A549 (cell line): ENCODE results near the gene BMP7. TPM values are rescaled to one million over a fixed set of nuclear protein-coding genes. Genes with fewer than 3 reads are reported as not detected.
A peak's percentile ranks its signal among the peaks of the same experiment; 100 is the strongest.

Experiments
- ATAC-seq, 2 experiments: fragments of 200-7000 bp in 1 of 2; fragments of >200 bp in 1 of 2; cut with Nextera tagmentation in 1 of 2; cut with Tn5 transposase in 1 of 2; 3 replicates each; pipeline versions ENCODE4 v1.8.0 to v1.9.1; 2018 to 2020; ENCODE audit warnings: mild to moderate bottlenecking in 1 of 2, moderate library complexity in 1 of 2
- CTCF ChIA-PET: fragments of 300-600 bp; sonication (Branson Sonifier 250); formaldehyde crosslinking; extraction: SDS; loops from one replicate; lab custom pipeline; 2021; ENCODE audit warnings: antibody characterized with exemption, inconsistent platforms; lab: Yijun Ruan, JAX
- POLR2A ChIA-PET: fragments of 350-600 bp; formaldehyde crosslinking; extraction: SDS; loops from one replicate; lab custom pipeline; 2021; ENCODE audit warnings: antibody characterized with exemption, inconsistent platforms; lab: Yijun Ruan, JAX
- DNase-seq, 2 experiments: peaks; one replicate each; pipeline versions ENCODE4 v3.0.0 to v3.0.0-alpha.2; 2011 to 2016; ENCODE audit warnings: low read depth in 1 of 2, low spot score in 1 of 2
- FAIRE-seq: peaks from 2 replicates; lab custom pipeline; 2011; peaks lifted over from hg19 to GRCh38; lab: Jason Lieb, UNC
- H3K27ac ChIP-seq, 2 experiments: fragments of >200 bp; sonication (Bioruptor Twin); formaldehyde crosslinking; 3 replicates each; pipeline ENCODE4 v1.5.1; 2016 to 2017
- H3K4me1 ChIP-seq: fragments of >200 bp; sonication (Bioruptor Twin); formaldehyde crosslinking; 3 replicates; pipeline ENCODE4 v1.6.1; 2016
- H3K4me2 ChIP-seq: fragments of >200 bp; sonication (Bioruptor Twin); formaldehyde crosslinking; 3 replicates; pipeline ENCODE4 v1.6.1; 2016
- H3K4me3 ChIP-seq: fragments of >200 bp; sonication (Bioruptor Twin); formaldehyde crosslinking; 3 replicates; pipeline ENCODE4 v1.5.1; 2016
- H3K9me3 ChIP-seq: fragments of >200 bp; sonication (Bioruptor Twin); formaldehyde crosslinking; 3 replicates; pipeline ENCODE4 v1.6.1; 2016
- ATOH8 ChIP-seq: fragments of 250-450 bp; sonication (Bioruptor Pico); IDR thresholded peaks from 2 replicates; pipeline ENCODE4 v1.5.0; 2020; ENCODE audit warnings: low read depth, mild to moderate bottlenecking, moderate library complexity
- BCL3 ChIP-seq: fragments of >200 bp; sonication (Bioruptor Twin); formaldehyde crosslinking; IDR thresholded peaks from 3 replicates; pipeline ENCODE4 v1.6.1; 2016
- BHLHE40 ChIP-seq: IDR thresholded peaks from 2 replicates; pipeline ENCODE4 v1.6.1; 2012; ENCODE audit warnings: low read depth, low read length, inconsistent platforms
- CBX8 ChIP-seq: fragments of 200-600 bp; sonication (generic); IDR thresholded peaks from 2 replicates; pipeline ENCODE4 v1.6.1; 2016
- CEBPB ChIP-seq, 2 experiments: fragments of >200 bp in 1 of 2; sonication (Bioruptor Twin) in 1 of 2; formaldehyde crosslinking in 1 of 2; IDR thresholded peaks; 2 replicates each; pipeline ENCODE4 v1.6.1; 2012 to 2016
- E2F6 ChIP-seq: IDR thresholded peaks from 2 replicates; pipeline ENCODE4 v1.6.1; 2012; ENCODE audit warnings: low read depth, borderline replicate concordance
- ELK1 ChIP-seq: fragments of 150-350 bp; IDR thresholded peaks from 2 replicates; pipeline ENCODE4 v1.6.1; 2014; ENCODE audit warnings: low read depth, mild to moderate bottlenecking, low read length
- ESRRA ChIP-seq: fragments of 150-350 bp; IDR thresholded peaks from 2 replicates; pipeline ENCODE4 v1.6.1; 2014; ENCODE audit warnings: mild to moderate bottlenecking, low read length, borderline replicate concordance
- FOXS1 ChIP-seq: fragments of 250-450 bp; sonication (Bioruptor Pico); IDR thresholded peaks from 2 replicates; pipeline ENCODE4 v1.5.0; 2020; ENCODE audit warnings: mild to moderate bottlenecking, moderate library complexity
- GATA3 ChIP-seq: IDR thresholded peaks from 2 replicates; pipeline ENCODE4 v1.6.1; 2012; ENCODE audit warnings: borderline replicate concordance
- HOXA7 ChIP-seq: fragments of 250-450 bp; sonication (Bioruptor Pico); IDR thresholded peaks from 2 replicates; pipeline ENCODE4 v1.5.0; 2020; ENCODE audit warnings: mild to moderate bottlenecking, moderate library complexity
- HOXB13 ChIP-seq: fragments of 250-450 bp; sonication (Bioruptor Pico); IDR thresholded peaks from 2 replicates; pipeline ENCODE4 v1.5.0; 2020; ENCODE audit warnings: low read depth, mild to moderate bottlenecking, moderate library complexity
- HOXB5 ChIP-seq: fragments of 250-450 bp; sonication (Bioruptor Pico); IDR thresholded peaks from 2 replicates; pipeline ENCODE4 v1.5.0; 2020; ENCODE audit warnings: mild to moderate bottlenecking, moderate library complexity
- JUNB ChIP-seq: fragments of >200 bp; sonication (Bioruptor Twin); formaldehyde crosslinking; IDR thresholded peaks from 2 replicates; pipeline ENCODE4 v1.6.1; 2016
- KDM5A ChIP-seq: fragments of 200-600 bp; sonication (generic); IDR thresholded peaks from 2 replicates; pipeline ENCODE4 v1.6.1; 2016; ENCODE audit warnings: antibody characterized with exemption, mild to moderate bottlenecking
- MYC ChIP-seq: IDR thresholded peaks from 2 replicates; pipeline ENCODE4 v1.6.1; 2012; ENCODE audit warnings: mild to moderate bottlenecking, inconsistent platforms, low read length, improper control_type of control experiment, borderline replicate concordance
- NFE2L2 ChIP-seq: fragments of 150-350 bp; conservative IDR thresholded peaks from 2 replicates; pipeline ENCODE4 v1.6.1; 2014; ENCODE audit warnings: low read length
- NPAS2 ChIP-seq: fragments of 250-450 bp; sonication (Bioruptor Pico); IDR thresholded peaks from 2 replicates; pipeline ENCODE4 v1.8.0; 2022; ENCODE audit warnings: mild to moderate bottlenecking, moderate library complexity, borderline replicate concordance
- NR3C1 ChIP-seq: fragments of >200 bp; sonication (Bioruptor Twin); formaldehyde crosslinking; IDR thresholded peaks from 3 replicates; pipeline ENCODE4 v1.6.1; 2017
- PHF8 ChIP-seq: fragments of 200-600 bp; sonication (generic); IDR thresholded peaks from 2 replicates; pipeline ENCODE4 v1.6.1; 2016; ENCODE audit warnings: low read depth, mild to moderate bottlenecking, antibody characterized with exemption, moderate library complexity, borderline replicate concordance
- RCOR1 ChIP-seq: fragments of 150-350 bp; IDR thresholded peaks from 2 replicates; pipeline ENCODE4 v1.6.1; 2014; ENCODE audit warnings: antibody characterized with exemption, low read length, low read depth
- REST ChIP-seq: fragments of 200-600 bp; sonication (generic); IDR thresholded peaks from 2 replicates; pipeline ENCODE4 v1.6.1; 2016; ENCODE audit warnings: antibody characterized with exemption, mild to moderate bottlenecking, moderate library complexity
- TFCP2L1 ChIP-seq: fragments of 250-450 bp; sonication (Bioruptor Pico); IDR thresholded peaks from 2 replicates; pipeline ENCODE4 v1.5.0; 2021; ENCODE audit warnings: mild to moderate bottlenecking
- WGBS: methylation state at CpG from one replicate; pipeline ENCODE4 v1.1.6; 2017; ENCODE audit errors: missing lambda C conversion rate; 5-methylcytosine and 5-hydroxymethylcytosine counted together
- polyA plus RNA-seq, 4 experiments: library from polyadenylated mRNA; depleted of rRNA in 3 of 4; stranded (reverse); fragments of >200 nt; fragmentation: RNase III in 1 of 4; extraction: RNeasy Plus Mini Kit Qiagen cat#74134 plus additional on column Dnase treatment in 1 of 4; gene quantifications; 2 replicates in 3 of 4; 3 replicates in 1 of 4; pipeline ENCODE4 v1.2.3, GENCODE V29; 2011 to 2017

Gene BMP7
- polyA plus RNA-seq, 2 of the 4 experiments (the other 2 are of a cell fraction): 0.08 to 0.22 TPM

GRCh38 chr20:57181639-57182038, 84.8 kb downstream of the BMP7 start:
- no peak for TF ChIP-seq REST
- no peak for TF ChIP-seq E2F6
- TF ChIP-seq PHF8: no peak
- no peak for TF ChIP-seq HOXB5
- no peak for TF ChIP-seq ELK1
- TF ChIP-seq BCL3: no peak
- no peak for TF ChIP-seq NFE2L2
- no peak for TF ChIP-seq ATOH8 (CRISPR knock-in tag)
- TF ChIP-seq TFCP2L1 (CRISPR knock-in tag): no peak
- no peak for TF ChIP-seq MYC
- no peak for TF ChIP-seq RCOR1
- TF ChIP-seq GATA3: no peak
- TF ChIP-seq ESRRA: no peak
- no peak for TF ChIP-seq CBX8
- no peak for TF ChIP-seq HOXA7 (CRISPR knock-in tag)
- TF ChIP-seq CEBPB (IDR thresholded peaks at IDR 0.05): no peak

GRCh38 chr20:57180954-57181353, 85.5 kb downstream of the BMP7 start:
- no peak overlapping the region for H3K4me2 ChIP-seq
- FAIRE-seq: no peak
- H3K4me3 ChIP-seq: no peak overlapping the region
- TF ChIP-seq BHLHE40: no peak
- TF ChIP-seq HOXB13 (CRISPR knock-in tag): no peak
- TF ChIP-seq JUNB: no peak
- no peak for TF ChIP-seq NR3C1
- no peak for TF ChIP-seq KDM5A
- TF ChIP-seq GATA3: no peak
- no peak for TF ChIP-seq BCL3
- no peak for TF ChIP-seq FOXS1 (CRISPR knock-in tag)
- no peak for TF ChIP-seq NPAS2 (CRISPR knock-in tag)
- no peak for TF ChIP-seq HOXA7 (CRISPR knock-in tag)
- TF ChIP-seq, all 56 proteins: peak for 0
- ATAC-seq (peak in 1 of 2 experiments; percentile 47; a peak in 2 of 6 replicates), DNase-seq (peak in 1 of 2 experiments; percentile 6)
- no peak overlapping the region for H3K27ac ChIP-seq
- CTCF ChIA-PET: interaction anchor here (0.9 kb wide), 1 partner anchor 651 kb away, joined by 3 read pairs; no protein-coding TSS in a partner anchor
- H3K9me3 ChIP-seq: no peaks in the 10 kb centered on the region
- no peaks in the 10 kb centered on the region for H3K4me1 ChIP-seq
- WGBS: 27% methylated on average over 5 of the region's 5 CpGs
- POLR2A ChIA-PET: no interaction called here

More at GRCh38 chr20:57181639-57182038, 84.8 kb downstream of the BMP7 start:
- WGBS: 0% methylated on average over 1 of the region's 7 CpGs
- Histone ChIP-seq H3K4me1 (no peaks in the 10 kb centered on the region), H3K4me3 (no peak overlapping the region), H3K4me2 (no peak overlapping the region), H3K9me3 (no peaks in the 10 kb centered on the region), H3K27ac (no peak overlapping the region)
- POLR2A ChIA-PET: no interaction called here
- ATAC-seq: no peak
- DNase-seq: no peak
- FAIRE-seq: no peak
- CTCF ChIA-PET: interaction anchor here (0.7 to 1.4 kb wide), 3 partner anchors 16 to 651 kb away, joined by 3 read pairs; no protein-coding TSS in a partner anchor
